Panc1 (cell line): ENCODE data around the gene DPH3.

Experiments used
- POLR2AphosphoS5 ChIP-seq: IDR thresholded peaks from 2 replicates; pipeline ENCODE4 v1.6.1; 2012; ENCODE audit warnings: mild to moderate bottlenecking, low read depth, low read length, moderate library complexity
- SIN3A ChIP-seq: IDR thresholded peaks from 2 replicates; pipeline ENCODE4 v1.6.1; 2012; ENCODE audit warnings: low read depth, mild to moderate bottlenecking, low read length, moderate library complexity, borderline replicate concordance; ENCODE audit not compliant: insufficient read depth
- TCF7L2 ChIP-seq: IDR thresholded peaks from 2 replicates; pipeline ENCODE4 v1.6.1; 2011; ENCODE audit warnings: mild to moderate bottlenecking, low read depth, low read length, inconsistent platforms
- TF ChIP-seq, protein P1 (sequence below): fragments of 450-650 bp; IDR thresholded peaks from 2 replicates; pipeline ENCODE4 v1.5.1; 2017; ENCODE audit warnings: mild to moderate bottlenecking
- TF ChIP-seq, protein P2 (sequence below), 2 experiments: IDR thresholded peaks; 2 replicates each; pipeline ENCODE4 v1.6.1; 2011 to 2012; ENCODE audit warnings: low read depth in 2 of 2, control low read depth in 1 of 2, low read length in 1 of 2, mild to moderate bottlenecking in 1 of 2, moderate library complexity in 1 of 2; ENCODE audit not compliant: insufficient read depth in 1 of 2

DNA sequence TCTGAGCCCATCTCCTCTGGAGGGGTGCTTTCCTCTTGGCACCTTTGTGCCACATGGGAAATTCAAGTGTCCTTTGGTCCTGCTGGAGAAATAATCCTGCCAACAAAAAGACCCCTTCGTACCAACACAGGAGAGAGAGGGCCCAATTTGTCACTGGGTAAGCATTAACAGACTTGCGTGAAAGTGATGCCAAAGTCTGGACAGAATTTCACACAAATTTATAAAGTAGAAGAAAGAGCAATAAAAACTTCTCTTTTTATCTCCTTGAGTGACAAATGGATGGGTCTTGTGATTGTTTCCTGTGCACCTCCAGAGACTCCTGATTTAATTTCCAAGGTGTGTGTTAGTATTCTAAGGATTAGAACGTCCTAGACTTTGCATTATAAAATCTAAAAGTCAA is 14.9 kb downstream of the DPH3 start:
- TF ChIP-seq, protein P1, sequence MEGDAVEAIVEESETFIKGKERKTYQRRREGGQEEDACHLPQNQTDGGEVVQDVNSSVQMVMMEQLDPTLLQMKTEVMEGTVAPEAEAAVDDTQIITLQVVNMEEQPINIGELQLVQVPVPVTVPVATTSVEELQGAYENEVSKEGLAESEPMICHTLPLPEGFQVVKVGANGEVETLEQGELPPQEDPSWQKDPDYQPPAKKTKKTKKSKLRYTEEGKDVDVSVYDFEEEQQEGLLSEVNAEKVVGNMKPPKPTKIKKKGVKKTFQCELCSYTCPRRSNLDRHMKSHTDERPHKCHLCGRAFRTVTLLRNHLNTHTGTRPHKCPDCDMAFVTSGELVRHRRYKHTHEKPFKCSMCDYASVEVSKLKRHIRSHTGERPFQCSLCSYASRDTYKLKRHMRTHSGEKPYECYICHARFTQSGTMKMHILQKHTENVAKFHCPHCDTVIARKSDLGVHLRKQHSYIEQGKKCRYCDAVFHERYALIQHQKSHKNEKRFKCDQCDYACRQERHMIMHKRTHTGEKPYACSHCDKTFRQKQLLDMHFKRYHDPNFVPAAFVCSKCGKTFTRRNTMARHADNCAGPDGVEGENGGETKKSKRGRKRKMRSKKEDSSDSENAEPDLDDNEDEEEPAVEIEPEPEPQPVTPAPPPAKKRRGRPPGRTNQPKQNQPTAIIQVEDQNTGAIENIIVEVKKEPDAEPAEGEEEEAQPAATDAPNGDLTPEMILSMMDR, result no peak
- TF ChIP-seq POLR2AphosphoS5 (no peak), TCF7L2 (no peak), SIN3A (no peak)
- TF ChIP-seq, protein P2, sequence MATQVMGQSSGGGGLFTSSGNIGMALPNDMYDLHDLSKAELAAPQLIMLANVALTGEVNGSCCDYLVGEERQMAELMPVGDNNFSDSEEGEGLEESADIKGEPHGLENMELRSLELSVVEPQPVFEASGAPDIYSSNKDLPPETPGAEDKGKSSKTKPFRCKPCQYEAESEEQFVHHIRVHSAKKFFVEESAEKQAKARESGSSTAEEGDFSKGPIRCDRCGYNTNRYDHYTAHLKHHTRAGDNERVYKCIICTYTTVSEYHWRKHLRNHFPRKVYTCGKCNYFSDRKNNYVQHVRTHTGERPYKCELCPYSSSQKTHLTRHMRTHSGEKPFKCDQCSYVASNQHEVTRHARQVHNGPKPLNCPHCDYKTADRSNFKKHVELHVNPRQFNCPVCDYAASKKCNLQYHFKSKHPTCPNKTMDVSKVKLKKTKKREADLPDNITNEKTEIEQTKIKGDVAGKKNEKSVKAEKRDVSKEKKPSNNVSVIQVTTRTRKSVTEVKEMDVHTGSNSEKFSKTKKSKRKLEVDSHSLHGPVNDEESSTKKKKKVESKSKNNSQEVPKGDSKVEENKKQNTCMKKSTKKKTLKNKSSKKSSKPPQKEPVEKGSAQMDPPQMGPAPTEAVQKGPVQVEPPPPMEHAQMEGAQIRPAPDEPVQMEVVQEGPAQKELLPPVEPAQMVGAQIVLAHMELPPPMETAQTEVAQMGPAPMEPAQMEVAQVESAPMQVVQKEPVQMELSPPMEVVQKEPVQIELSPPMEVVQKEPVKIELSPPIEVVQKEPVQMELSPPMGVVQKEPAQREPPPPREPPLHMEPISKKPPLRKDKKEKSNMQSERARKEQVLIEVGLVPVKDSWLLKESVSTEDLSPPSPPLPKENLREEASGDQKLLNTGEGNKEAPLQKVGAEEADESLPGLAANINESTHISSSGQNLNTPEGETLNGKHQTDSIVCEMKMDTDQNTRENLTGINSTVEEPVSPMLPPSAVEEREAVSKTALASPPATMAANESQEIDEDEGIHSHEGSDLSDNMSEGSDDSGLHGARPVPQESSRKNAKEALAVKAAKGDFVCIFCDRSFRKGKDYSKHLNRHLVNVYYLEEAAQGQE (IDR thresholded peaks at IDR 0.05; ENCODE audit: insufficient read depth in 1 of 2, low read depth in 2 of 2, low read length in 1 of 2), result no peak
